HTERT RPE-1 (cell line): Measurements from ENCODE around the gene ADGRL2.

Experiments used
- in situ Hi-C: fragments of 300-500 bp; cut with MboI; formaldehyde crosslinking; loops from 4 replicates; pipeline ENCODE4 v1.14.3; 2020; ENCODE audit warnings: low sequenced_read_pairs

ADGRL2 gene

GRCh38 chr1:81974883-81975555, 174.3 kb downstream of the ADGRL2 start:
- in situ Hi-C loops = no loop called here

GRCh38 chr1:81976539-81976938, 175.8 kb downstream of the ADGRL2 start:
- in situ Hi-C loops = no loop called here

DNA sequence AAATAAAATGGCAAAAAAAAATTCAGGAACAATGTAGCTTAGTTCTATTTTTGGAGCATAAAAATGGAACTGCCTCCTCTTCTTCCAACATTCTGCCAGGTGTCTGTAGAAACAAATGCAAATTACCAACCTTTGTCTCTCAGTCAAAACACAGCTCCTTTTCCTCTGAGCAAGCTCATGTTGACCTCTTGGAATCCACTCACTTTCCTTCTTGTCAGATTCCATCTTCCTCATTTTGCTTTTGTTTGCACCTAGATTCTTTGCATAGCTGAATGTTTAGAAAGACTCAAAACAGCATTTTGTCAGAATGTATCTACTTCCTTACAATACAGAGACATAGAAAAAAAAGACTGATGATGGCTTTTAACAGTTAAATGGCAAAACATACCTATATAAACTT, 178.2 kb downstream of the ADGRL2 start:
- in situ Hi-C loops = no loop called here

DNA sequence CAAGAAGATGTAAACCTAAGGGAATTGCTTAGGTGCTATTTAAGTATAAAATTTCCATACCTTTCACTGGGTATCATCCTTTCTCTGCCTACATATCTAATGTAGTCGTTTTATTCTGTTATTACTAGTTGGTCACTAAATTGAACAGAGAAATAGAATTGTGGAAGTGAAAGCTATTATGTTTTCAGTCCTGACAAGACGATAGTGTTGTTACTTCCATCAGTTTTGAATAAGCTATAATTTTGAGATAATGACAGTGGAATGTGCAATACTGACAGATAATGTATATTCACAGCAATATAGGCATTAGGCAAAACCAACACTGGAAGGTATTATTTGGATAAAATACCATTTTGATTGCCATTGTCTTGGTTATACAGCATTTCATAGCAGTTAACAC, 181.8 kb downstream of the ADGRL2 start:
- in situ Hi-C loops = no loop called here

- in situ Hi-C loops = no loop called here
These were observed 188.8 kb downstream of the ADGRL2 start for GRCh38 chr1:81989524-81989923.

GRCh38 chr1:81990241-81990640, 189.5 kb downstream of the ADGRL2 start:
- in situ Hi-C loops = no loop called here

DNA sequence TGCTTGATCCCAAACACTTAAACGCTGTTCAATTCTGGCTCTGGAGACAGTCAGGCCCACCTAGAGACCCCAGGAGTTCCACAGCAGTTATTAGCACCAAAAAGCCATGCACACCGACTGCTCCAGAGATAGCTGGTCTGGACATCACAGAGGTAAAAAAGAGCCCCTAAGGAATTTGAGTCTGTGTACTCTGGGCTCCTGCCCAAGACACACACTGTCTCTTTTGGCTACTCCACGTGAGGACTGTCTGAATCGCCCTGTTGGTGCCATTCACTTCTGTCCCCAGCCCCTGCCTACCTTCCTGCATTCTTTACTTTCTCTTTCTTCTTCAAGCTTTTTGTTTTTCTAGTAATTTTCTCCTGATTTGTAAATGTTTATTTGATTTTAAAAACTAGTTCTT, 197.4 kb downstream of the ADGRL2 start:
- in situ Hi-C loops = no loop called here

- in situ Hi-C loops = no loop called here
These were observed 198.6 kb downstream of the ADGRL2 start for GRCh38 chr1:81999364-81999763.

- in situ Hi-C loops = no loop called here
These were observed 199.5 kb downstream of the ADGRL2 start for GRCh38 chr1:82000221-82000620.

DNA sequence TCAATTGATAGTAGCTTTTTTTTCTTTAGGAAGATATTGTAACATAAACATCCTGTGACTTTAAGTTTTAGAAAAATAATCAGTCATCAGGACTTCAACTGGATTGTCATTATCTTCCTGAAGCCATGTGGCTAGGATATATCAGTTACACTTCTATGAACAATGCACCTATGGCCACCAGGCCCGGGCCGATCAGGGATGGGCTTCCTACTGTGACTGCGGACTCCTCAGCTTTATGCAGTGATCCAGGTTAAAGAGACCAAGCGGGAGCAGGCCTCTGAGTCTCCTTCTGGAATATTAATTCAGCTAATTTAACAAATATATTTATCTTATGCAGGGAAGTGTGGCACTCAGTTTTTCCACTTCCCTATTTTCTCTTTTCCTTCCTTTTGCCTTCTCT, 200.6 kb downstream of the ADGRL2 start:
- in situ Hi-C loops = no loop called here

GRCh38 chr1:82007804-82008203, 207.1 kb downstream of the ADGRL2 start:
- in situ Hi-C loops = no loop called here

DNA sequence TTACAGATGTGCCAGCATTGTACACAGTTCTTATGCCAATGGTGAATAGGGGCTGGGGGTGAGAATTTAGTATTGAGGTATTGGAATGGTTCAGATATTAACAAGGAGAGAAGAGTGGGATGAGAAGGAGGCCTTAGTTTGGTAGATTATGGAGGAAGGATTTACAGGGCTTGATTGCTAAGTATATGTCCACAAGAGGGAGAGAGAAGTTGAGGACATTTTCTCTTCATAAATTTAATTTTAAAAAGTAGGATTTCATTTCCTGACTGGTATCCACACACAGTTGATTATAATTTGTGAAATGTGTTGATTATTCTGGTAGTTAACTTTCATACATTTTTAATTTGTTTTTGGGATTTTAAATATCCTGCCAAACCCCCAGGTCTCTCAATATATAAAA, 213.0 kb downstream of the ADGRL2 start:
- in situ Hi-C loops = no loop called here

- in situ Hi-C loops = no loop called here
These were observed 214.7 kb downstream of the ADGRL2 start for GRCh38 chr1:82015444-82015843.

DNA sequence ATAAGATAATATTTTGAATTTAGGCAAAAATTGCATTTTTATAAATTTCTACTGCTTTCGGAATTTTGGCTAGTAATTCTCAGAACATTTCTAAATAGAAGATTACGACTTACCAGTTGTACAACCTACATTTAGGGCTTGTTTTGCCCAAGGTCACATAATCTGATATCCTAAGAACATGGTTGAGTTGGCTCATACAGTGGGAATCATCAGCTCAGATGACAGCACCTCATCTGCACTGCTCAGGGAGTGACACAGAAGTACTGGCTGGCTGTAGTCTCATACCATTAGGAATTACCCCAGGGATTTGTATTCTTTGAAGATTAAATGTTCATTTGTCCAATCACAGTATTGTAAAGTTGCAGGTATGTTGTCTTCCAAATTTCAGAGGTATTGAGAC, 217.6 kb downstream of the ADGRL2 start:
- in situ Hi-C loops = no loop called here

GRCh38 chr1:82019508-82019907, 218.8 kb downstream of the ADGRL2 start:
- in situ Hi-C loops = no loop called here

GRCh38 chr1:82030830-82031229, 230.1 kb downstream of the ADGRL2 start:
- in situ Hi-C loops = no loop called here

DNA sequence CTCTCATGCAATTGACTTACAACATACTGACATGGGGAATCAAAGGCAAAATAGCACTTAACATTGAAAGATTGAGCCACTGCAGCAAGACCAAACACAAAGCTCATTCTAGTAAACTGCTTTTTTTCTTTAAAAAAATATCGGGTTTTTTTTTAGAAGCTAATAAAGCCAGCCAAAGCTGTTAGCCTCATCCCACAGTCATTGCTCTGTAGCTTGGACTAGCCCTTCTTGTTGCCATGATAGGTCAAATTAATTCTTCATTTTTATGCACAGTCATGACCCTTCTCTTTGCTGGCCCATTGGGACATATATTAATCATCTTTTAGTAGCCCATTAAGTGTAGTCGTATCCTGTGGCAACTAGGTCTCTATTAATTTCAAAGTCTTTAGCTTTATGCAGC, 231.3 kb downstream of the ADGRL2 start:
- in situ Hi-C loops = no loop called here

GRCh38 chr1:82034812-82035211, 234.1 kb downstream of the ADGRL2 start:
- in situ Hi-C loops = no loop called here
